ENCODE results near the gene SNX11. TPM values are rescaled to one million over a fixed set of nuclear protein-coding genes. Genes with fewer than 3 reads are reported as not detected.

SNX11 gene
- total RNA-seq, 1 experiment from 2014 or later, result 26.8 TPM

- TF ChIP-seq, protein P1, sequence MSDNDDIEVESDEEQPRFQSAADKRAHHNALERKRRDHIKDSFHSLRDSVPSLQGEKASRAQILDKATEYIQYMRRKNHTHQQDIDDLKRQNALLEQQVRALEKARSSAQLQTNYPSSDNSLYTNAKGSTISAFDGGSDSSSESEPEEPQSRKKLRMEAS (IDR thresholded peaks at IDR 0.05), result no peak
- TF ChIP-seq YY1 (IDR thresholded peaks at IDR 0.05; ENCODE audit: extremely low read depth, insufficient replicate concordance, low read depth, low read length), result no peak
- TF ChIP-seq CTCF (IDR thresholded peaks at IDR 0.05 in 2 of 3, conservative IDR thresholded peaks at IDR 0.05 in 1 of 3; ENCODE audit: borderline replicate concordance in 1 of 3, insufficient read depth in 1 of 3, low read depth in 2 of 3, low read length in 2 of 3), result no peak
- no peak for TF ChIP-seq TCF7L2 (IDR thresholded peaks at IDR 0.05; ENCODE audit: borderline replicate concordance, extremely low read depth, insufficient read depth, insufficient read length)
- Histone ChIP-seq H3K27me3 (ENCODE audit: insufficient read depth, low read length) (no peaks in the 10 kb centered on the region), H3K9me2 (ENCODE audit: insufficient read depth) (no peaks in the 10 kb centered on the region), H2AFZ (ENCODE audit: low read depth, low read length, poor library complexity, severe bottlenecking) (no peak overlapping the region), H3K27ac (ENCODE audit: low read depth, low read length) (no peak overlapping the region), H3K4me1 (ENCODE audit: control insufficient read depth in 1 of 2, insufficient read depth in 2 of 2, low read length in 2 of 2) (peaks cover 0 to 6% of the 10 kb centered on the region in 2 experiments; a peak in 2 of 4 replicates), H3K9me3 (ENCODE audit: control insufficient read depth in 1 of 2, insufficient read depth in 1 of 2, low read depth in 1 of 2, low read length in 2 of 2) (no peaks in the 10 kb centered on the region), H3K4me3 (replicated peaks in 1 of 2; ENCODE audit: low read depth in 1 of 2, low read length in 2 of 2) (no peak overlapping the region), H3K4me2 (ENCODE audit: low read length) (no peak overlapping the region), H3K36me3 (ENCODE audit: control insufficient read depth in 1 of 2, insufficient read depth in 2 of 2, low read length in 2 of 2) (peaks cover 47 to 69% of the 10 kb centered on the region in 2 experiments), H4K20me1 (ENCODE audit: insufficient read depth) (no peaks in the 10 kb centered on the region; the same call in 1 of the 2 replicates), H3K79me2 (ENCODE audit: insufficient read depth, low read length) (peaks cover 31% of the 10 kb centered on the region; the same call in 1 of the 2 replicates), H3K9ac (ENCODE audit: low read length) (no peak overlapping the region)
- RAD21 ChIA-PET (ENCODE audit: low non-redundant PET in 1 of 2, low total read pairs in 2 of 2, uncharacterized antibody in 2 of 2, unreplicated experiment in 2 of 2), result no interaction called here
- no peak for ATAC-seq
- CTCF ChIA-PET, result interaction anchor here (1.5 kb wide), 2 partner anchors 8 to 9 kb away, joined by 3 to 5 read pairs; no protein-coding TSS in a partner anchor
- intact Hi-C loops (cut with micrococcal nuclease), result no loop called here
- POLR2A ChIA-PET, result interaction anchor here (13.2 kb wide), 1 partner anchor 10 kb away, joined by 114 read pairs; the partner anchor contains the start of gene NFE2L1
- no peak for DNase-seq (ENCODE audit: low read depth, low spot score)
- BruUV-seq (replicated peaks), result no TSS peak
Measured at GRCh38 chr17:48059125-48059668, 48.4 kb upstream of the SNX11 start.

- Histone ChIP-seq H3K9me2 (ENCODE audit: insufficient read depth) (no peaks in the 10 kb centered on the region), H3K4me1 (ENCODE audit: control insufficient read depth in 1 of 2, insufficient read depth in 2 of 2, low read length in 2 of 2) (peaks cover 0 to 4% of the 10 kb centered on the region in 2 experiments; a peak in 2 of 4 replicates), H3K79me2 (ENCODE audit: insufficient read depth, low read length) (peaks cover 23% of the 10 kb centered on the region; the same call in 1 of the 2 replicates), H4K20me1 (ENCODE audit: insufficient read depth) (no peaks in the 10 kb centered on the region; the same call in 1 of the 2 replicates), H3K36me3 (ENCODE audit: control insufficient read depth in 1 of 2, insufficient read depth in 2 of 2, low read length in 2 of 2) (peaks cover 53 to 75% of the 10 kb centered on the region in 2 experiments), H2AFZ (ENCODE audit: low read depth, low read length, poor library complexity, severe bottlenecking) (no peak overlapping the region), H3K27me3 (ENCODE audit: insufficient read depth, low read length) (no peaks in the 10 kb centered on the region), H3K4me3 (replicated peaks in 1 of 2; ENCODE audit: low read depth in 1 of 2, low read length in 2 of 2) (no peak overlapping the region), H3K27ac (ENCODE audit: low read depth, low read length) (no peak overlapping the region), H3K9ac (ENCODE audit: low read length) (no peak overlapping the region), H3K4me2 (ENCODE audit: low read length) (no peak overlapping the region), H3K9me3 (ENCODE audit: control insufficient read depth in 1 of 2, insufficient read depth in 1 of 2, low read depth in 1 of 2, low read length in 2 of 2) (no peaks in the 10 kb centered on the region)
- ATAC-seq, result no peak
- BruUV-seq (replicated peaks), result no TSS peak
- ChIA-PET CTCF (no interaction called here), POLR2A (interaction anchor here (13.2 kb wide), 1 partner anchor 11 kb away, joined by 114 read pairs; the partner anchor contains the start of gene NFE2L1), RAD21 (ENCODE audit: low non-redundant PET in 1 of 2, low total read pairs in 2 of 2, uncharacterized antibody in 2 of 2, unreplicated experiment in 2 of 2) (no interaction called here)
- intact Hi-C loops (cut with micrococcal nuclease), result no loop called here
- DNase-seq (ENCODE audit: low read depth, low spot score), result no peak
- TF ChIP-seq EZH2 (IDR thresholded peaks at IDR 0.05) (no peak), RAD21 (IDR thresholded peaks at IDR 0.05; ENCODE audit: low read depth) (no peak), CBX3 (IDR thresholded peaks at IDR 0.05; ENCODE audit: low read depth) (no peak), EGR1 (IDR thresholded peaks at IDR 0.05; ENCODE audit: low read depth) (no peak), CTCF (IDR thresholded peaks at IDR 0.05 in 2 of 3, conservative IDR thresholded peaks at IDR 0.05 in 1 of 3; ENCODE audit: borderline replicate concordance in 1 of 3, insufficient read depth in 1 of 3, low read depth in 2 of 3, low read length in 2 of 3) (no peak), POLR2A (IDR thresholded peaks at IDR 0.05; ENCODE audit: borderline replicate concordance, extremely low read depth, insufficient read depth, insufficient read length) (no peak), SRF (IDR thresholded peaks at IDR 0.05; ENCODE audit: low read depth) (no peak), FOSL1 (IDR thresholded peaks at IDR 0.05; ENCODE audit: low read depth) (no peak)
- TF ChIP-seq, protein P2, sequence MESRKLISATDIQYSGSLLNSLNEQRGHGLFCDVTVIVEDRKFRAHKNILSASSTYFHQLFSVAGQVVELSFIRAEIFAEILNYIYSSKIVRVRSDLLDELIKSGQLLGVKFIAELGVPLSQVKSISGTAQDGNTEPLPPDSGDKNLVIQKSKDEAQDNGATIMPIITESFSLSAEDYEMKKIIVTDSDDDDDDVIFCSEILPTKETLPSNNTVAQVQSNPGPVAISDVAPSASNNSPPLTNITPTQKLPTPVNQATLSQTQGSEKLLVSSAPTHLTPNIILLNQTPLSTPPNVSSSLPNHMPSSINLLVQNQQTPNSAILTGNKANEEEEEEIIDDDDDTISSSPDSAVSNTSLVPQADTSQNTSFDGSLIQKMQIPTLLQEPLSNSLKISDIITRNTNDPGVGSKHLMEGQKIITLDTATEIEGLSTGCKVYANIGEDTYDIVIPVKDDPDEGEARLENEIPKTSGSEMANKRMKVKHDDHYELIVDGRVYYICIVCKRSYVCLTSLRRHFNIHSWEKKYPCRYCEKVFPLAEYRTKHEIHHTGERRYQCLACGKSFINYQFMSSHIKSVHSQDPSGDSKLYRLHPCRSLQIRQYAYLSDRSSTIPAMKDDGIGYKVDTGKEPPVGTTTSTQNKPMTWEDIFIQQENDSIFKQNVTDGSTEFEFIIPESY (IDR thresholded peaks at IDR 0.05; ENCODE audit: extremely low read depth, insufficient replicate concordance, low read length), result no peak
Measured at GRCh38 chr17:48060249-48060648, 47.3 kb upstream of the SNX11 start.
